Smooth muscle cell of the brain vasculature (primary cell): Measurements from ENCODE around the gene USP53.
"Not testable (repeated sequence)": the region's sequence is repeated elsewhere in the genome, so short reads cannot be mapped to it uniquely, and the experiment has no call there.

Source experiments
- DNase-seq: peaks from one replicate; pipeline ENCODE4 v3.0.0-alpha.2; 2012; ENCODE audit warnings: low read depth, low spot score

USP53 gene

DNA sequence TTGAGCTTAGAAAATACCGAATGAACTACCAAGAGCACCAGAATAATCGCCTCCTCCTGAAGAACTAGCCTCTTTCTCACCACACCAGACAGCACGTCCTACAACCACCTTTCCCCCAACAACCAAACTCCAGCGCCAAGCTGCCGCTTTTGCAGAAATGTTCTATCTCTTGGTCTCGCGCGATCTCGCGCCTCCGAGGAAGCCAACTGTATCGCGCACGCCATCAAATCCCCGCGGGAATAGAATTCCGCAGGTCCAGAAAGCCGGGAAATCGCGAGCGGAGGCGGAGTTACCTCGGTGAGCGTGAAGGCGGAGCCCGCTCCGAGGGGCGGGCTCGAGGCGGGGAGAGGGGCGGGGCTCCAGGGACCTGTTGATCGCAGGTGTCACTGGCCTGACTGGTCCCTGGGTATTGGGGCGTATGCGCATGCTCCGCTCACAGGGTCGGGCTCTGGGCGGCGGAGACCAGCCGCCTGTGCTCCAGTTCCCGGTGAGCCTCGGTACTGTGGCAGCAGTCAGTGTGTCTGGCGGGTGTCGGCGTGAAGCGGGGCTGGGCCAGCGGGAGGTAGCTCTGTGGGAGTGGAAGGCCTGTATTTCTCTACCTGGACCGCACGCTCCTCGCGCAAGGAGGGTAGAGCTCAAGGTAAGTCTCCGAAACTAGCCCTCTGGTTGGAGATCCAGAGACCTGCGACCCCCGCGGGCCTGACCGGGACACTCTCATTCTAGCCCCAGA is at the start of gene USP53:
Gene USP53, plus strand, starts transcription at position 480 of the 730 bp plus-strand sequence. CDS start 27,047 bp downstream, outside the sequence.
- peak; percentile 97 for DNase-seq

DNA sequence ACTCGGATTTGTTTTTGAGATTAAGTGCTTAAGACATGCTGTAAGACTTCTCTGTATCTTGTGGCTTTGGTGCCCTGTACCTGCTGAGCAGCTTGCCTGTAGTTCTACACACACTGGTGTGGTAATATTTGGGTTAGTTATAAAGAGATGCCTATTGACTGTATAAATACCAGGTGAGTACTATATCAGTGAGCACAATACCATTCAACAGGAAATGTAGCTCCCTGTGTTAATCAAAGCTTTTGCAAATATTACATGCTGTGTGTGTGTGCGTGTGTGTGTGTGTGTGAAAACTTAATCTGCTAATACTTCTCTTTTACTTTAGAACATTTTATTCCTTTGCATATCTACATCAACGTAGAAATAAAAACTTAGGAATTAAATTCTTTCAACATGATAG is 46.7 kb upstream of the USP53 start:
- DNase-seq = no peak

DNA sequence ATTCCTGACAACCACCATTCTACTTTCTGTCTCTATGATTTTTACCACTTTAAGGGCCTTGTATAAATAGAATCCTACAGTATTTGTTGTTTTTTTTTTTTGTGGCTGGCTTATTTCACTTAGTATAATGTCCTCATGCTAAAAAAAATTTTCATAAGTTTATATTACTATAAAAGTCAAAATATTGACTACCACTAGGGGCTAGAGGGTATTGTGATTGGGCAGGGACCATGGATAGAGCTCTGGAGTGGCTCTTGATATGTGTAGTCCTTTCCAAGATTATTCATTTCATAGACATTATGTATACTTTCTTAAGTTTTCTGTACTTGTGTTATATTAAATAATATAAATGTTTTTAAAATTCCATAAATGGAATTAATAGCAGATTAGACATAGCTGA is 42.3 kb upstream of the USP53 start:
- no peak for DNase-seq

DNA sequence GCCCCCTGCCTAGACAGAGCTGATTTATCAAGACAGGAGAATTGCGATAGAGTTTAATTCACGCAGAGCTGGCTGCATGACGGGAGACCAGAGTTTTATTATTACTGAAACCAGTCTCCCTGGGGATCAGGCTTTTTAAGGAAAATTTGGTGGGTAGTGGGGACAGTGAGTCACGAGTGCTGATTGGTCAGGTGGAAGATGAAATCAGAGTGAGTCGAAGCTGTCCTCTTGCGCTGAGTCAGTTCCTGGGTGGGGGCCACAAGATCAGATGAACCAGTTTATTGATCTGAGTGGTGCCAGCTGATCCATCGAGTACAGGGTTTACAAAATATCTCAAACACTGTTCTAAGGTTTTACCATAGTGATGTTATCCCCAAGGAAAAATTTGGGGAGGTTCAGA is 40.3 kb upstream of the USP53 start:
- no peak for DNase-seq

DNA sequence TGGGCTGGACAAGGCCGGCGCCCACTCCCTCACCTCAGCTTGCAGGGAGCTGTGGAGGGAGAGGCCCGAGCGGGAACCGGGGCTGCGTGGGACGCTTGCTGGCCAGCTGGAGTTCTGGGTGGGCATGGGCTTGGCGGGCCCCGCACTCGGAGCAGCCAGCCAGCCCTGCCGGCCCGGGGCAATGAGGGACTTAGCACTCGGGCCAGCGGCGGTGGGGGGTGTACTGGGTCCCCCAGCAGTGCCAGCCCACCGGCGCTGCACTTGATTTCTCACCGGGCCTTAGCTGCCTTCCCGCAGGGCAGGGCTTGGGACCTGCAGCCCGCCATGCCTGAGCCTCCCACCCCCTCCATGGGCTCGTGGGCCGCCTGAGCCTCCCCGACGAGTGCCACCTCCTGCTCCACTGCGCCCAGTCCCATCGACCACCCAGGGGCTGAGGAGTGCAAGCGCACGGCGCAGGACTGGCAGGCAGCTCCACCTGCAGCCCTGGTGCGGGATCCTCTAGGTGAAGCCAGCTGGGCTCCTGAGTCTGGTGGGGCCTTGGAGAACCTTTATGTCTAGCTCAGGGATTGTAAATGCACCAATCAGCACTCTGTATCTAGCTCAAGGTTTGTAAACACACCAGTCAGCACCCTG is 38.7 kb upstream of the USP53 start:
- DNase-seq = not testable (repeated sequence)

DNA sequence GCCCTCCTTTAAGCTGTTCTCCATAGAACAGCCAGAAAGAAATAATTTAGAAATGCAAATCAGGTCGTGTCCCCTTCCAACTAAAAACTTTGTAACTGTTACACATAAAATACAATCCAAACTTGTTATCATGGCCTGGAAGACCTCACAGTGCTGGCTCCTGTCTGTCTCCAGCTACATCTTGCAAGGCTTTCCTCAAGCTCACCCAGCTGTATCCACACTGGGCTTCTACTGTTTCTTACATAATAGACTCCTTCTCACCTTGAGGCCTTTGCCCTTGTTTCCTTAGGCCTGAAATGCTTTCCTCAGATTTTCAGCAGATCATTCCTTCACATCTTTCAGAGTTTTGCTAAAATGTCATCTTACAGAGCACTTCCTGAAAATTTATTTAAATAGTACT is 33.5 kb upstream of the USP53 start:
- no peak for DNase-seq

DNA sequence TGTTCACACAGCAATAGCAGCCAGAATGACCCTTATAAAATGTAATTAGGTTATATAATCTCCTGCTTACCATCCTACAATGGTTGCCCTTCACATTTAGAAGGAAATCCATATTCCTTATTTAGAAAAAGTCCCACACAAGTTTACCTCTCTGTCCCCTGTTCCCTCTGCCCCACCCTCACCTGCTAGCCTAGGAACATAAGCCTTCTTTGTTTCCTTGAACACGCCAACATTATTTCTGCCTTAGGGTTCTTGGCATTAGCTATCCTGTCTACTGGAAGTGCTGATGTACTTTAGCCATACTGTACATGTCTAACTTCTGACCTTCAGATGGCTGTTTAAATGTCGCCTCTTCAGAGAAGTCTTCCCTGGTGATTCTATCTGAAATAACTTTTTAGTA is 28.4 kb upstream of the USP53 start:
- no peak for DNase-seq

DNA sequence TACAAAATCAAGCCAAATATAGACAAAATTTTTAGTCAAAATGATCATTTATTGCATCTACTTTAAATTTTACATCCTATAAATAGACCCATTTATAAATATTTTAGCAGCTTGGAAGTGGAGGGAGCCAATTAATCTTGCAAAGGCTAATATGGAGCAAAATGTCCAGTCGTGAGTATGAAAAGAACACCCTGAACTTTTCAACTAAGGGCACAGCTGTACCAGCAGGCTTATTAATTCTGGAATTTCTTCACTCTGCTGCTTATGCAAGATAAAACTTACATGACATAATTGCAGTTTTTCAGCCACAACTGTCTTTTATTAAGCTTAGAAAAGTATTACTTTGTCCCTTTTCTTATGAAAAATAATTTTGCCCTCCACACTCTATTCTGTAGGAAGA is 22.9 kb upstream of the USP53 start:
- no peak for DNase-seq

DNA sequence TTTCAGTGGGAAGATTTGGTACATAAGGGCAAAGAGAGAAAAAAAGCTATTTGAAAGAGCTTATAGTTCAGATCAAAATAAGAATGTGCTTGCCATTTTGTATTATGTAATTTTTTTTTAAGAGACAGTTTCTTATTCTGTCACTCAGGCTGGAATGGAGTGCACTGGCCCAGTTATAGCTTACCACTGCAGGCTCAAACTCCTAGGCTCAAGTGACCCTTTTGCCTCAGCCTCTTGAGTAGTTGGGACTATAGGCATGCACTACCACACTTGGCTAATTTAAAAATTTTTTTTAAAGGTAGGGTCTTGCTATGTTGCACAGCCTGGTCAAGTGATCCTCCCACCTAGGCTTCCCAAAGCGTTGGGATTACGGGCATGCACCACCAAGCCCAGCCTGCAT is 22.2 kb upstream of the USP53 start:
- DNase-seq = no peak

DNA sequence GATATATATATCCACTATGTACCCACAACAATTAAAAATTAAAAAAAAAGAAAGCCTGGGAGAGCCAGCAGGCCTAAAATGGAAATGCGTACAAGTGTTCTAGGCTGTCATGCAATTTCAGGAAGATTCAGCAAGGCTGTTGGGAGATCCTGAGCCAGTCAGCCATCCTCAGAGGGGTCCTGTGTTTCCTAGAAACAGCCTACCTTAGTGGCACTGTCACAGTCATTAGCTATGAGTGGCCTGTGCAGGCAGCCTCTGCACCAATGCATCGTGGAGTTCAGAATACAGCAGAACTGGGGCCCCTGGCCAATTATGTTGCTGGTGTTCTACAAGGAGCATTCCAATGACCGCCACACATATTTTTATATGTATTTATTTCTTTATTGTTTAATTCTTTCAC is 21.0 kb upstream of the USP53 start:
- DNase-seq = no peak

DNA sequence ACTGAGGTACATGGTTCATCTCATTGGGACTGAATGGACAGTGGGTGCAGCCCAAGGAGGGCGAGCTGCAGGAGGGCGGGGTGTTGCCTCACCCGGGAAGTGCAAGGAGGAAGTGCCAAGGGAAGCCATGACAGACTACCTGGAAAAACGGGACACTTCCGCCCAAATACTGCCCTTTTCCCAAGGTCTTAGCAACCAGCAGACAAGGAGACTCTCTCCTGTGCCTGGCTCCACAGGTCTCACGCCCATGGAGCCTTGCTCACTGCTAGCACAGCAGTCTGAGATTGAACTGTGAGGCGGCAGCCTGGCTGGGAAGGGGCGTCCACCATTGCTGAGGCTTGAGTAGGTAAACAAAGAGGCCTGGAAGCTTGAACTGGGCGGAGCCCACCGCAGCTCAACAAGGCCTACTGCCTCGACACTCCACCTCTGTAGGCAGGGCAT is 14.7 kb upstream of the USP53 start:
- DNase-seq = no peak

DNA sequence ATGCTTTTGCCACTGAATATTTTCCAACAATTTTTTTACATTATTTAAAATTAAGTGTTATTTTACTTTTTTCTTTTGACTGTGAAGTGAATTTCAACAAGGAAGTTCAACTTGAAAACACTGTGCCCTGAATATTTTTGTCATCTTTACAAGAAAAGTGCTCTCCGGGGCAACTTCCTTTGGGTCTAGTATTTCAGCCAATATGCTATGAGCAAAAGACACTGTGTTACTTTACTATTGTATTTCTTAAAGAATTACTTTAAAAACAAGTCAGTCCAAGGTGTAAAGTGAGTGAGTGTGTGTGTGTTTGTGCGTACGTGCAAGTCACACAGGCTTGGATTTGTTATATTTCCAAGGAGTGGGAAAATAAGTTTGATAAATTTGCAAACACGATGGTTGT is 7.6 kb upstream of the USP53 start:
- no peak for DNase-seq

DNA sequence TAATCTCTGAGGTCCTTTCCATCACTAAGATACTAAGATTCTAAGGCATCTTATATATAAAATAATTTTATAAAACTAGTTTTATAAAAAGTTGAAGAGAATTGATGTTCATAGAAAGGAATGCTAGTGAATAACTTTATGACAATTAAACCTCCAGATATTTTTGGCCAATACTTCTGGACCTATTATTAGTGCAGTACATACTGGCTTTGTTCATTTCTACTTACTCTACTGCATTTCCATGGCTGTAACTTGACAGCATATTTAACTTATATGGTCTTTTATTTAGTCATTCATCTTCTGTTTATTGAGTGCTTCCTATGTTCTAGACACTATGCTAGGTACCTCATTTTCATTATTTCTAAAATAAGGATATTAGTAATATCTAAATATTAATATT is 6.8 kb upstream of the USP53 start:
- DNase-seq = no peak

DNA sequence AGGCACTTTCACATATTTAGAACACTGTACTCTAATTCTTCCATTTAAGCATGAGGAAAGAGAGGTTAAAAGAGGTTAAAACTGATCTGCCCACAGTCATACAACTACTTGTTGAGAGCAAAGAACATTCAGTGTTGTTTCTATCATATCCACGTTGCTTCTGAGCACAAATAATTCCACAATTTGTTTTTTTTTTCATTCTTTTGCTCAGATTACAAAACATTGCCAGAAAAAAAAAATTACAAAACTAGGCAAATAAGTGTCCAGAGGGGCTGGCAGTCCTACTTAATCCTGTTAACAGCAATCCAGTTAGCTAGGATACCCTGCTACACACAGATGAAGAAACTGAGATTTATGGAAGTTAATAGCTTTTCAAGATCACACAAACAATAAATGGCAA is 6.3 kb upstream of the USP53 start:
- DNase-seq = no peak

DNA sequence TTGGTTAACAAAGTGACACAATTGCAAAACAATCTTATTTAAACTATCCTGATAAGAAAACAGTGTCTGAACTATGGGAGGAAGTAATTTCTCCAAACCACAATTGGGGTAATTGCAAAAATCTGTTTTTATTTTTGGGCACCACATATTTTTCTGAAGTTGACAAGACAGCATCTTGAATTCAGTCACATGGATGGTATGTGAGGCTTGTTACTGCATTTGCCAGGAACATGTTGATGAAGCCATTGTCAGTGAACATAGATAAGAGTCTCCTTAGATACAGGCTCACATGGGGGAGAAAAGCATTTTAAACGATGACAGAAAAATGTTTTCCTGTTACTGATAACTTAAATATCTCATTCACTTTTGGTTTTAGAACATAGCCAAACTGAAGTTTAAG is 5.5 kb upstream of the USP53 start:
- DNase-seq = no peak

DNA sequence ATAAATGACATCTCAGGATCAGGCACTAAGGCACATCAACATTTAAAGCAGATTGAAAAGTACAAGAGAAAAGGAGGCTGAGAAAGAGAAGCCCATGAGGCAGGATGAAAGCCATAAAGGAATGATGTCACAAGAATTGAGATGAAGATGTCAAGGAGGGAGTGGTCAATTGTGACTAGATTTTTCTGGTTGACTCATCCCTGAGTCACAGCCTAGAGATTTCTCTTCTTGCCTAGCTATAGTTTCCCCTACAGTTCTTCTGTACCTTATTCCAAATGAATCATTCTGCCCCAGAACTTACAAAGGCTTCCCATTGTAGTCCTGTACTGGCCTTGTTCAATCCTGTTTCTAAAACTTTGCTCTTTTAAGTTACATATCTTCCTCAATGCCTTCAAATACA is 3.4 kb upstream of the USP53 start:
- DNase-seq = peak; percentile 40

DNA sequence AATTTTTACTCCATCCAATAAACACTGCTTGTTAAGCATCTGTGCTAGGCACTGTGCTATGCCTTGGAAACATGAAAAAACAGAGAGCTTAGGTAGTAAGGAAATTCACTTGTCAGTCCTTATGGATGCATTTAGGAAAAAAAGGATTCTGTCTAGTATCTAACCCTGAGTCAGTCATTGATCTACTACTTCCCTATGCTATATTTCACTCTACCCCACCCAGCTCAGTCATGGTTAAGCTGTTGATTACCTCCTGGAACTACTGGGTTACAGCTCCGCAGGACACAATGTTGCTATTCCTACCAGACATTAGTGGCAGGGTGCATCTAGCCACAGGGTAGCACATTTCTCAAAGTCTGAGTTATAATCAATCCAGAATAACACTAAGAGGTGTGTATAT is 2.9 kb upstream of the USP53 start:
- no peak for DNase-seq

DNA sequence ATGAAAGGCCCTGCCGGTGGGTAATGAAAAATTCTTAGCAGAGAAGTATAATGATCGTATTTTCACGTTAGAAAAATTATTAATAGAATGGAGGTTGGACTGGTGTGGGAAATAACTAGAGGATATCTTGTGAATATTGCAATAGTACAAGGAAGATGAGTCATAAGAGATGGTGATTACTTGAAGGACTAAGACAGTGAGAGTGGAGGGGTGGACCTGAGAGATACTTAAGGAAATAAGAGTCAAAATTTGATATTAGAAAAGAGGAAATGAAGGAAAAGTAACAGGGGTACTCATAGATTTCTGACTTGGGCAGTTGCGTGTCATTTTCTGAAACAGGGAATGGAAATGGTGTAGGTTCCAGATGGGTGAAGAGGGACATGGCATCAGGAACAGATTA is 1.7 kb upstream of the USP53 start:
- no peak for DNase-seq

DNA sequence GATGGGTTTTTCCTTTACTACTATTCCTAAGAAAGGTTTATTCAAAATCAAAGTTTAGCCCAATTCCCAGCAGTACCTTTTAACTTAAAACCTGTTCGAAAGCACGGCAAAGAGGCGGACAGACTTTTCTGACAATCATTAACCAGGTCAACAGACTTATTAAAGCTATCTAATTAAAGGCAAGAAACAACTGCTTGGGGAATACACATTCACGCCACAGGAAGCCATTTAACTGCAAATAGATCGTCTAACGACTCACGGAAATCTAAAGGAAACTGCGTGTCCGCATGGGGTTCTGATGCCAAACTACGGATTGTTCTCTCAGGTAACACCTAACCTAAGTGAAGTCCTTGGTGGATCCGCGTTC is 663 bp upstream of the USP53 start:
- no peak for DNase-seq

DNA sequence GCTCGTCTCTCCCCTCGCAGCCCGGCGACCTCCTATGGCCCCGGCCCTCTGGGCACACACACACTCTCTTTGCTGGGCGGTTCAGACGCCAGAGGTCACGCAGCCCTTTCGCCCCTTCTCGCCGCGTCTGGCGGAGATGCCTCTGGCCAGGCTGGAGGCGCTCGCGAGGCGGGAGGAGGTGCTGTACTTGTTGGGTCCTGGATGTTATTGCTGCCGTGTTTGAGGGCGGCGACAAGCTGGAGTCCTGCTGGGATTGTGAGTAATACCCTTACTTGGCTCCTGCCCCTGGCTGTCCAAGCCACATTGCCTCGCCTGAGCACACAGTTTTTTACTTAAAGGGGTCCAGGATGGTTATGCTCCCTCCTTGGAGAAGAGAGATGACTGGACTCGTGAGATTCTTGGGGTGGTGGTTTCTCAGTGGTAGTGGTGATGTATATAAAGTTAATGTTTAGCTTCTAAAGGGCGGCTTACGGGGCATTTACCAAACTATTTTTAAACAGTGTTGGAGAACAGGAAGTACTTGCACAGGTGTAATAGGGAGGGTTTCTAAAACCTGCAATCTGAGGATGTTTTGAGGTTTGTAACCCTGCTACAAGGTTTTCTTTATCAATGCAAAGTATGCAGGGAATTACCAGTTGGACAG is 572 bp downstream of the USP53 start:
- peak; percentile 86 for DNase-seq

DNA sequence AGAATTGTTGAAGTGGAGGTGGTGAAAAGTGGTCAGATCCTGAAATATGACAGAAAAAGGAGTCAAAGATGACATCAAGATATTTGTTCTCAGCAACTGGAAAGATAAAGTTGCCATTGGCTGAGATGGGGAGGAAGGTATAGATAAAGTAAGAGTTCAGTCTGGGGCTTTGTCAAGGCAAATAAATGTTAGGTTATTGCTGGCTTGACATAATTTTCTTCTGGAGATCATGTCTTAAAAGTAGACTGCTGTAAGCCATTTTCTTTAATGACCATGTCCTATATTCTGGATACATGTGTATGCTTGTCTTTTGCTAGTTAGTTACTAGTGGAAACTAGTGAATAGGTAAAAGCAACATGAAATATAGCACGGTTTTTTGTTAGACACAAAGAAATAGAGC is 5.6 kb downstream of the USP53 start:
- no peak for DNase-seq

DNA sequence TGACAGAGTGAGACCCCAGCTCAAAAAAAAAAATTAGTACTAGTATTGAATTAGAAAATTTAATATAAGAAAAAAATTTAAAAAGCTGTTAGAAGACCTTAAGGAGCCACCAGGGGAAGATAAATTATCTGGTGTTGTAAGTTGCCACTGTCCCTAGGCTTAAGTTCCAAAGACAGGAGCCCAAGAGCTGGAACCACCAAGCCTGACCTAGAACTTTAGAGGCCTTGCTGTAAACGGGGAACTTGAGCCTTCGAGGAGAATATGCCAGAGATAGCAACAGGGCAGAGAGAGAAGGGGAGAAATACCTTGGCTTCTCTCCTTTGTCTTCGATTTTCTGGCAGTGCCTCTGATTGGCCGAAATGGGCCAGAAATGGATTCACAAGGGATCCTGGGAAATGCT is 8.9 kb downstream of the USP53 start:
- no peak for DNase-seq

DNA sequence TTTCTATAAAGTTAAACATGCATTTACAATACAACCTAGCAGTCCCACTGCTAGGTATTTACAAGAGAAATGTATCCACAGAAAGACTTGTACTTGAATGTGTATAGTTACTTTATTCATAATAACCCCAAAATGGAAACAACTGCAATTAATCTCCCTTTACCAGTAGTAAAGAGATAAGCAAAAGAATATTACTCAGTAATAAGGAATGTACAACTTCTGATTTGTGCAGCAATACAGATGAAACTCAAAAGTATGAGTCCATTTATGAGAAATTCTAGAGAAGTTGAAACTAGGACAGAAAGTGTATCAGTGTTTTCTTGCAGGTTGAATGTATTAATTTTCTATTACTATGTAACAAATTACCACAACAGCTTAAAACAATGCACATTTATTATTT is 15.2 kb downstream of the USP53 start:
- DNase-seq = no peak
